Neuron (in vitro differentiated cells): ENCODE data around the gene CFAP46.

Experiments used
- H2AFZ ChIP-seq: one replicate; pipeline ENCODE4 v1.6.1; 2013; ENCODE audit warnings: low read depth, mild to moderate bottlenecking, inconsistent platforms, low read length, moderate library complexity
- H3K27me3 ChIP-seq: one replicate; pipeline ENCODE4 v1.6.1; 2013; ENCODE audit warnings: low read length; ENCODE audit not compliant: insufficient read depth
- H3K36me3 ChIP-seq: one replicate; pipeline ENCODE4 v1.6.1; 2013; ENCODE audit warnings: low read length; ENCODE audit not compliant: insufficient read depth
- H3K4me1 ChIP-seq: one replicate; pipeline ENCODE4 v1.6.1; 2013; ENCODE audit warnings: low read length; ENCODE audit not compliant: insufficient read depth
- H3K4me3 ChIP-seq: 2 replicates; pipeline ENCODE4 v1.5.1; 2013; ENCODE audit warnings: mild to moderate bottlenecking, low read length, moderate library complexity
- H3K9me3 ChIP-seq: one replicate; pipeline ENCODE4 v1.6.1; 2013; ENCODE audit warnings: low read length

Gene CFAP46

GRCh38 chr10:132984008-132984295 is 41.6 kb upstream of the CFAP46 start:
- Histone ChIP-seq H3K4me3 (no peak overlapping the region), H3K9me3 (no peaks in the 10 kb centered on the region), H3K27me3 (peaks cover 35% of the 10 kb centered on the region), H3K4me1 (no peaks in the 10 kb centered on the region), H2AFZ (no peak overlapping the region), H3K36me3 (no peaks in the 10 kb centered on the region)

- Histone ChIP-seq H3K36me3 (no peaks in the 10 kb centered on the region), H2AFZ (no peak overlapping the region), H3K9me3 (no peaks in the 10 kb centered on the region), H3K27me3 (peaks cover 40% of the 10 kb centered on the region), H3K4me3 (no peak overlapping the region), H3K4me1 (no peaks in the 10 kb centered on the region)
Observed at GRCh38 chr10:132983252-132984007, 41.1 kb upstream of the CFAP46 start.

GRCh38 chr10:132982301-132982989 is 40.1 kb upstream of the CFAP46 start:
- Histone ChIP-seq H3K36me3 (no peaks in the 10 kb centered on the region), H2AFZ (no peak overlapping the region), H3K27me3 (peaks cover 40% of the 10 kb centered on the region), H3K4me1 (no peaks in the 10 kb centered on the region), H3K4me3 (no peak overlapping the region), H3K9me3 (no peaks in the 10 kb centered on the region)

- Histone ChIP-seq H3K9me3 (no peaks in the 10 kb centered on the region), H3K4me1 (no peaks in the 10 kb centered on the region), H2AFZ (no peak overlapping the region), H3K4me3 (no peak overlapping the region), H3K36me3 (no peaks in the 10 kb centered on the region), H3K27me3 (peaks cover 34% of the 10 kb centered on the region)
Observed at GRCh38 chr10:132981746-132982145, 39.4 kb upstream of the CFAP46 start.

GRCh38 chr10:132981173-132981555 is 38.8 kb upstream of the CFAP46 start:
- Histone ChIP-seq H3K36me3 (no peaks in the 10 kb centered on the region), H3K4me3 (no peak overlapping the region), H3K4me1 (no peaks in the 10 kb centered on the region), H3K9me3 (no peaks in the 10 kb centered on the region), H2AFZ (no peak overlapping the region), H3K27me3 (peaks cover 34% of the 10 kb centered on the region)

- H3K36me3 ChIP-seq, result no peaks in the 10 kb centered on the region
- H3K4me1 ChIP-seq, result no peaks in the 10 kb centered on the region
- no peaks in the 10 kb centered on the region for H3K9me3 ChIP-seq
- H3K27me3 ChIP-seq, result peaks cover 34% of the 10 kb centered on the region
- H3K4me3 ChIP-seq, result no peak overlapping the region
- H2AFZ ChIP-seq, result no peak overlapping the region
Observed at GRCh38 chr10:132980426-132981172, 38.2 kb upstream of the CFAP46 start.

GRCh38 chr10:132979491-132980425 is 37.4 kb upstream of the CFAP46 start:
- Histone ChIP-seq H3K9me3 (no peaks in the 10 kb centered on the region), H2AFZ (no peak overlapping the region), H3K36me3 (no peaks in the 10 kb centered on the region), H3K4me3 (no peak overlapping the region), H3K27me3 (peaks cover 36% of the 10 kb centered on the region), H3K4me1 (no peaks in the 10 kb centered on the region)

GRCh38 chr10:132978542-132978941 is 36.2 kb upstream of the CFAP46 start:
- no peaks in the 10 kb centered on the region for H3K4me1 ChIP-seq
- no peaks in the 10 kb centered on the region for H3K36me3 ChIP-seq
- H2AFZ ChIP-seq, result no peak overlapping the region
- H3K9me3 ChIP-seq, result no peaks in the 10 kb centered on the region
- peaks cover 42% of the 10 kb centered on the region for H3K27me3 ChIP-seq
- no peak overlapping the region for H3K4me3 ChIP-seq

- no peak overlapping the region for H3K4me3 ChIP-seq
- H3K27me3 ChIP-seq, result peaks cover 46% of the 10 kb centered on the region
- H3K4me1 ChIP-seq, result no peaks in the 10 kb centered on the region
- no peak overlapping the region for H2AFZ ChIP-seq
- H3K36me3 ChIP-seq, result no peaks in the 10 kb centered on the region
- H3K9me3 ChIP-seq, result no peaks in the 10 kb centered on the region
Observed at GRCh38 chr10:132977807-132978206, 35.4 kb upstream of the CFAP46 start.

- Histone ChIP-seq H2AFZ (no peak overlapping the region), H3K36me3 (no peaks in the 10 kb centered on the region), H3K9me3 (no peaks in the 10 kb centered on the region), H3K4me1 (no peaks in the 10 kb centered on the region), H3K27me3 (peaks cover 48% of the 10 kb centered on the region), H3K4me3 (no peak overlapping the region)
Observed at GRCh38 chr10:132977076-132977475, 34.7 kb upstream of the CFAP46 start.

GRCh38 chr10:132975831-132976682 is 33.7 kb upstream of the CFAP46 start:
- peaks cover 3% of the 10 kb centered on the region for H3K9me3 ChIP-seq
- no peaks in the 10 kb centered on the region for H3K4me1 ChIP-seq
- peaks cover 50% of the 10 kb centered on the region for H3K27me3 ChIP-seq
- no peak overlapping the region for H2AFZ ChIP-seq
- H3K36me3 ChIP-seq, result no peaks in the 10 kb centered on the region
- H3K4me3 ChIP-seq, result no peak overlapping the region
